ENCODE data around the gene BBS7.
A peak's percentile ranks its signal among the peaks of the same experiment; 100 is the strongest.

Gene BBS7

GRCh38 chr4:121827853-121828252 is 42.4 kb downstream of the BBS7 start:
- no peak for DNase-seq (ENCODE audit: low spot score)

GRCh38 chr4:121824950-121825349 is 45.3 kb downstream of the BBS7 start:
- no peak for DNase-seq (ENCODE audit: low spot score)

GRCh38 chr4:121824171-121824527 is 46.1 kb downstream of the BBS7 start:
- DNase-seq (ENCODE audit: low spot score) = no peak

GRCh38 chr4:121823505-121824170 is 46.6 kb downstream of the BBS7 start, which contains the start of gene CCNA2:
TSS of gene CCNA2 (minus strand) at chr4:121823883. CDS start at chr4:121823628, 255 bp downstream.
- DNase-seq (ENCODE audit: low spot score) = peak; percentile 43

- no peak for DNase-seq (ENCODE audit: low spot score)
Observed at GRCh38 chr4:121822796-121823504, 47.3 kb downstream of the BBS7 start.

GRCh38 chr4:121822047-121822446 is 48.2 kb downstream of the BBS7 start:
- no peak for DNase-seq (ENCODE audit: low spot score)

GRCh38 chr4:121819216-121819965 is 50.9 kb downstream of the BBS7 start:
- no peak for DNase-seq (ENCODE audit: low spot score)

- DNase-seq (ENCODE audit: low spot score) = no peak
Observed at GRCh38 chr4:121818215-121818614, 52.1 kb downstream of the BBS7 start.

GRCh38 chr4:121817701-121818100 is 52.6 kb downstream of the BBS7 start:
- no peak for DNase-seq (ENCODE audit: low spot score)

- DNase-seq (ENCODE audit: low spot score) = no peak
Observed at GRCh38 chr4:121817006-121817405, 53.3 kb downstream of the BBS7 start.

- no peak for DNase-seq (ENCODE audit: low spot score)
Observed at GRCh38 chr4:121814756-121815155, 55.5 kb downstream of the BBS7 start.

- DNase-seq (ENCODE audit: low spot score) = no peak
Observed at GRCh38 chr4:121811122-121811521, 59.2 kb downstream of the BBS7 start.

GRCh38 chr4:121806411-121806810 is 63.9 kb downstream of the BBS7 start:
- DNase-seq (ENCODE audit: low spot score) = no peak

- no peak for DNase-seq (ENCODE audit: low spot score)
Observed at GRCh38 chr4:121801715-121802075, 68.6 kb downstream of the BBS7 start.

GRCh38 chr4:121800961-121801714 is 69.1 kb downstream of the BBS7 start, which contains the start of gene EXOSC9:
TSS of gene EXOSC9 (plus strand) at chr4:121801323. CDS start at chr4:121801425, 102 bp downstream.
- DNase-seq (ENCODE audit: low spot score) = no peak

GRCh38 chr4:121800638-121800960 is 69.7 kb downstream of the BBS7 start:
- DNase-seq (ENCODE audit: low spot score) = no peak

- DNase-seq (ENCODE audit: low spot score) = no peak
Observed at GRCh38 chr4:121799867-121800501, 70.3 kb downstream of the BBS7 start.

- no peak for DNase-seq (ENCODE audit: low spot score)
Observed at GRCh38 chr4:121799208-121799823, 71.0 kb downstream of the BBS7 start.

- no peak for DNase-seq (ENCODE audit: low spot score)
Observed at GRCh38 chr4:121796283-121796682, 74.0 kb downstream of the BBS7 start.

GRCh38 chr4:121794505-121795188 is 75.6 kb downstream of the BBS7 start:
- DNase-seq (ENCODE audit: low spot score) = peak; percentile 14

GRCh38 chr4:121792966-121793365 is 77.3 kb downstream of the BBS7 start:
- no peak for DNase-seq (ENCODE audit: low spot score)

Measured in HuH-7.5 (cell line).